Tibial nerve (tissue), 4 donors: ENCODE data around the gene NAPG.

Experiments used
- EP300 ChIP-seq, 2 donors: sonication (generic); formaldehyde crosslinking; IDR thresholded peaks; one replicate each; pipeline ENCODE4 v1.6.1; 2017; ENCODE audit warnings: antibody characterized with exemption in 2 of 2, mild to moderate bottlenecking in 1 of 2
- POLR2A ChIP-seq, 2 donors: fragments of 450-650 bp; IDR thresholded peaks; one replicate each; pipeline ENCODE4 v1.6.1; 2017; ENCODE audit warnings: antibody characterized with exemption in 2 of 2, mild to moderate bottlenecking in 2 of 2, moderate library complexity in 2 of 2
- TF ChIP-seq, protein P1 (sequence below), 5 experiments: fragments of 200-600 bp in 3 of 5; fragments of 450-650 bp in 2 of 5; sonication (generic) in 3 of 5; IDR thresholded peaks; one replicate each; pipeline ENCODE4 v1.5.1; 2016 to 2019; ENCODE audit warnings: antibody characterized with exemption in 5 of 5, mild to moderate bottlenecking in 3 of 5, moderate library complexity in 2 of 5

DNA sequence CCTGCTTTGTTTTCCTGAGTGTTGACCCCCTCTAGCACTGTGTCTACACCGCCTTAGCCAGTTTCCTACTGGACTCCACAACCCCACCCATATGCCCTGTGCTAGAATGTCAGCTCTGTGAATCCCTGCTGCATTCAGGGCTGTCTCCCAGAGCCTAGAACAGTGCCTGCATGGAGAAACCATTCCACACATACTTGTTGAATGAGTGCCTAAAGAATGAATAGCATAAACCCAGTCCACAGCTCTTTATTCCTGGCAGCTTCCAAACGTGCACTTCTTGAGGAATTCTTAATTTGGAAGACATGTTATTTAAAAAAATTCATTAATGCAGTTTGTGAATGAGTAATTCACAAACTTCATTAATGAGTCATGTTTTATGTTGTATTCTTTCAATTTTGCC is 6.5 kb upstream of the NAPG start:
- TF ChIP-seq, protein P1, sequence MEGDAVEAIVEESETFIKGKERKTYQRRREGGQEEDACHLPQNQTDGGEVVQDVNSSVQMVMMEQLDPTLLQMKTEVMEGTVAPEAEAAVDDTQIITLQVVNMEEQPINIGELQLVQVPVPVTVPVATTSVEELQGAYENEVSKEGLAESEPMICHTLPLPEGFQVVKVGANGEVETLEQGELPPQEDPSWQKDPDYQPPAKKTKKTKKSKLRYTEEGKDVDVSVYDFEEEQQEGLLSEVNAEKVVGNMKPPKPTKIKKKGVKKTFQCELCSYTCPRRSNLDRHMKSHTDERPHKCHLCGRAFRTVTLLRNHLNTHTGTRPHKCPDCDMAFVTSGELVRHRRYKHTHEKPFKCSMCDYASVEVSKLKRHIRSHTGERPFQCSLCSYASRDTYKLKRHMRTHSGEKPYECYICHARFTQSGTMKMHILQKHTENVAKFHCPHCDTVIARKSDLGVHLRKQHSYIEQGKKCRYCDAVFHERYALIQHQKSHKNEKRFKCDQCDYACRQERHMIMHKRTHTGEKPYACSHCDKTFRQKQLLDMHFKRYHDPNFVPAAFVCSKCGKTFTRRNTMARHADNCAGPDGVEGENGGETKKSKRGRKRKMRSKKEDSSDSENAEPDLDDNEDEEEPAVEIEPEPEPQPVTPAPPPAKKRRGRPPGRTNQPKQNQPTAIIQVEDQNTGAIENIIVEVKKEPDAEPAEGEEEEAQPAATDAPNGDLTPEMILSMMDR (IDR thresholded peaks at IDR 0.05): no peak
- TF ChIP-seq POLR2A (IDR thresholded peaks at IDR 0.05): no peak
- TF ChIP-seq EP300 (IDR thresholded peaks at IDR 0.05): no peak
